Uterus (tissue), 4 donors: Measurements from ENCODE around the gene ABCB10. TPM values are rescaled to one million over a fixed set of nuclear protein-coding genes. Genes with fewer than 3 reads are reported as not detected.
A peak's percentile ranks its signal among the peaks of the same experiment; 100 is the strongest.
"Not testable (repeated sequence)": the region's sequence is repeated elsewhere in the genome, so short reads cannot be mapped to it uniquely, and the experiment has no call there.

Source experiments
- DNase-seq, 2 donors: peaks; one replicate each; pipeline ENCODE4 v3.0.0-alpha.2; 2019 to 2020
- H3K27ac ChIP-seq, 2 donors: fragments of 200-600 bp; sonication (generic); 1 replicate in 1 of 2; 2 replicates in 1 of 2; pipeline ENCODE4 v1.5.1; 2016 to 2018
- H3K27me3 ChIP-seq, 2 donors: fragments of 200-600 bp; sonication (generic); one replicate each; pipeline ENCODE4 v1.5.1; 2018 to 2019; ENCODE audit warnings: control low read depth in 1 of 2
- H3K36me3 ChIP-seq, 2 donors: fragments of 200-600 bp; sonication (generic); one replicate each; pipeline ENCODE4 v1.5.1; 2019; ENCODE audit warnings: control low read depth in 1 of 2
- H3K4me1 ChIP-seq, 2 donors: fragments of 200-600 bp; sonication (generic); one replicate each; pipeline ENCODE4 v1.5.1; 2018 to 2019; ENCODE audit warnings: control low read depth in 1 of 2
- H3K4me3 ChIP-seq, 2 donors: fragments of 200-600 bp; sonication (generic); 1 replicate in 1 of 2; 2 replicates in 1 of 2; pipeline ENCODE4 v1.5.1; 2018 to 2019; ENCODE audit warnings: mild to moderate bottlenecking in 1 of 2
- H3K9me3 ChIP-seq, 2 donors: fragments of 200-600 bp; sonication (generic); one replicate each; pipeline ENCODE4 v1.5.1; 2019; ENCODE audit warnings: control low read depth in 1 of 2
- POLR2A ChIP-seq, 2 donors: fragments of 450-650 bp; IDR thresholded peaks; one replicate each; pipeline ENCODE4 v1.6.1; 2016; ENCODE audit warnings: antibody characterized with exemption in 2 of 2, mild to moderate bottlenecking in 1 of 2, moderate library complexity in 1 of 2
- intact Hi-C: fragments of 100-400 bp; cut with DNase I; formaldehyde crosslinking; loops from one replicate; pipeline ENCODE4 v1.15.1; 2023; ENCODE audit warnings: low total_unique reads
- total RNA-seq, 4 donors: library from RNA; depleted of rRNA in 3 of 4; stranded (reverse); fragments of >200 nt in 3 of 4; gene quantifications; one replicate each; pipeline versions ENCODE4 v1.1.0 to v1.2.4, GENCODE V29; 2014 to 2023
- TF ChIP-seq, protein P1 (sequence below), 4 experiments: fragments of 200-600 bp in 2 of 4; fragments of 450-650 bp in 2 of 4; sonication (generic) in 2 of 4; IDR thresholded peaks; one replicate each; pipeline ENCODE4 v1.5.1; 2016 to 2019; ENCODE audit warnings: antibody characterized with exemption in 4 of 4, mild to moderate bottlenecking in 2 of 4, moderate library complexity in 1 of 4
- donor health status: DM: yes; HTN: yes; CAD: no.

ABCB10 gene
- total RNA-seq, 4 donors from 2014 or later, result 4.7 to 26.8 (median 15.4) TPM

DNA sequence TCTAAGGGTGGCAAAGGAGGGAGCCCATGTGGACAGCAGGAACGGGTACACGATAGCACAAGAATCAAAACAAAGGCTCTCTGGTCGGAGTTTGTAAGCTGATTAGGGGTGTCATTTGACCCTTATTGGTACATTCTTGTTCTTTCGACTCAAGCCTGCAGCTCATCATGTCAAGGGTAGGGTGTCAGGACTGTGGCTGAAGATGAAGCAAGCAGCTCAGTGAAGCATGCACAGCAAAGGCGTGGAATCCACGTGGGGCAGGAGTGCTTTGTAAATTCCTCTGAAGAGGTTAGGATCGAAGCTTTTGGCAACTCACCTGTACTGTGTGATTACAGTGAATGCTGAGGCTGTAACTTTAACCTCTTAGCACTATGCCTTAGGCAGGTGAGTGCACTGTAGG is 4.7 kb upstream of the ABCB10 start:
- no peaks in the 10 kb centered on the region for H3K4me1 ChIP-seq
- intact Hi-C loops, result no loop called here
- H3K9me3 ChIP-seq, result no peaks in the 10 kb centered on the region
- H3K36me3 ChIP-seq, result no peaks in the 10 kb centered on the region
- DNase-seq, result no peak
- TF ChIP-seq, protein P1, sequence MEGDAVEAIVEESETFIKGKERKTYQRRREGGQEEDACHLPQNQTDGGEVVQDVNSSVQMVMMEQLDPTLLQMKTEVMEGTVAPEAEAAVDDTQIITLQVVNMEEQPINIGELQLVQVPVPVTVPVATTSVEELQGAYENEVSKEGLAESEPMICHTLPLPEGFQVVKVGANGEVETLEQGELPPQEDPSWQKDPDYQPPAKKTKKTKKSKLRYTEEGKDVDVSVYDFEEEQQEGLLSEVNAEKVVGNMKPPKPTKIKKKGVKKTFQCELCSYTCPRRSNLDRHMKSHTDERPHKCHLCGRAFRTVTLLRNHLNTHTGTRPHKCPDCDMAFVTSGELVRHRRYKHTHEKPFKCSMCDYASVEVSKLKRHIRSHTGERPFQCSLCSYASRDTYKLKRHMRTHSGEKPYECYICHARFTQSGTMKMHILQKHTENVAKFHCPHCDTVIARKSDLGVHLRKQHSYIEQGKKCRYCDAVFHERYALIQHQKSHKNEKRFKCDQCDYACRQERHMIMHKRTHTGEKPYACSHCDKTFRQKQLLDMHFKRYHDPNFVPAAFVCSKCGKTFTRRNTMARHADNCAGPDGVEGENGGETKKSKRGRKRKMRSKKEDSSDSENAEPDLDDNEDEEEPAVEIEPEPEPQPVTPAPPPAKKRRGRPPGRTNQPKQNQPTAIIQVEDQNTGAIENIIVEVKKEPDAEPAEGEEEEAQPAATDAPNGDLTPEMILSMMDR (IDR thresholded peaks at IDR 0.05), result no peak
- no peak for TF ChIP-seq POLR2A (IDR thresholded peaks at IDR 0.05)
- H3K27me3 ChIP-seq, result no peaks in the 10 kb centered on the region
- peak overlapping the region in 1 of 2 donors; percentile 70 for H3K27ac ChIP-seq
- no peak overlapping the region for H3K4me3 ChIP-seq

- H3K27me3 ChIP-seq, result no peaks in the 10 kb centered on the region
- intact Hi-C loops, result no loop called here
Measured at GRCh38 chr1:229562686-229563085, 4.2 kb upstream of the ABCB10 start.

GRCh38 chr1:229561141-229561540 is 2.6 kb upstream of the ABCB10 start:
- Histone ChIP-seq H3K27me3 (no peaks in the 10 kb centered on the region), H3K27ac (no peak overlapping the region), H3K4me1 (peaks cover 0 to 7% of the 10 kb centered on the region in 2 donors), H3K4me3 (no peak overlapping the region), H3K36me3 (no peaks in the 10 kb centered on the region), H3K9me3 (no peaks in the 10 kb centered on the region)
- TF ChIP-seq, protein P1 (IDR thresholded peaks at IDR 0.05), result no peak
- no peak for TF ChIP-seq POLR2A (IDR thresholded peaks at IDR 0.05)
- DNase-seq, result no peak
- intact Hi-C loops, result no loop called here

More at GRCh38 chr1:229562686-229563085, 4.2 kb upstream of the ABCB10 start:
- DNase-seq, result no peak
- H3K4me3 ChIP-seq, result no peak overlapping the region
- no peaks in the 10 kb centered on the region for H3K9me3 ChIP-seq
- TF ChIP-seq, protein P1 (IDR thresholded peaks at IDR 0.05), result no peak
- no peak for TF ChIP-seq POLR2A (IDR thresholded peaks at IDR 0.05)
- no peaks in the 10 kb centered on the region for H3K36me3 ChIP-seq
- H3K27ac ChIP-seq, result peak overlapping the region in 1 of 2 donors; percentile 70
- no peaks in the 10 kb centered on the region for H3K4me1 ChIP-seq

DNA sequence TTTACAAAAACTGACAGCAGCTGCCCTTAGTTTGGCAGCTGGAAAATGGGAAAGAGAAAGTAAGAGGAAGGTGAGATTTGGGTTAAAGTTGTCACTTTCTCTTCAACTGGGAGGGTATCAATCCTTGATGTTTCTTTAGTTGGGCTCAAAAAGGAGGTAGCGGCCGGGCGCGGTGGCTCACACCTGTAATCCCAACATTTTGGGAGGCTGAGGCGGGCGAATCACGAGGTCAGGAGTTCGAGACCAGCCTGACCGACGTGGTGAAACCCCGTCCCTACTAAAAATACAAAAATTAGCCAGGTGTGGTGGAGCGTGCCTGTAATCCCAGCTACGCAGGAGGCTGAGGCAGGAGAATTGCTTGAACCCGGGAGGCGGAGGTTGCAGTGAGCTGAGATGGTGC is 1.6 kb upstream of the ABCB10 start:
- H3K9me3 ChIP-seq, intact Hi-C loops, H3K27me3 ChIP-seq, H3K36me3 ChIP-seq, DNase-seq, H3K27ac ChIP-seq, H3K4me3 ChIP-seq, H3K4me1 ChIP-seq: not testable (repeated sequence)

- Histone ChIP-seq H3K4me3 (peak overlapping the region; percentile 42 to 61), H3K27ac (peak overlapping the region; percentile 82 to 86)
- peak in 1 of 2 donors; percentile 24 for DNase-seq
- H3K36me3 ChIP-seq, H3K9me3 ChIP-seq, H3K4me1 ChIP-seq, H3K27me3 ChIP-seq: not testable (repeated sequence)
- intact Hi-C loops, result loop anchor here (5.0 kb wide), 1 partner anchor 68 kb away; the partner anchor contains the start of genes TAF5L and URB2
Measured at GRCh38 chr1:229559336-229559801, 862 bp upstream of the ABCB10 start.

DNA sequence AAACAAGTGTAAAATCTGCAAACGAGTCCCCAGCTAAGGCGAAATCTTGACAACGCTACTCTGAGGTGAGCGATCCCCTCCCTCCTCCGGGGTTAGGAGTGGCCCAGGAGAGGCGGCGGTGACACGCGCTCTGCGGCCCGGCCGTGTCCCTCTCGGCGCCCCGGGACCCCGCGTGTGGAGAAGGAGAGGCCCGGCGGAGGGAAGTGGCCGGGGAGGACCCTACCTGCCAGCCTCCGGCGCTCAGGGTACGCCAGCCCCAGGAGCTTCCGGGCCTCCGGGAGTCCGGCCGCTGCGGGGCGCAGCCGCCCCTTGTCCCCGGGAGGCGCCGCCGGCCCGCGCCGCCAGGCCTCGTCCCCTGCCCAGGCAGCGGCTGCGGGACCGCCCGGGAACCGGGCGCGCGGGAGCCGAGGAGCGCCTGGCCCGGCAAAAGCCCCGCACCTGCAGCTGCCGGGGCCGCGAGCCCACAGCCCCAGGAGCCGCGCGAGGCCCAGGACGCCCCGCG is 543 bp downstream of the ABCB10 start:
- no peaks in the 10 kb centered on the region for H3K9me3 ChIP-seq
- no peaks in the 10 kb centered on the region for H3K36me3 ChIP-seq
- H3K27ac ChIP-seq, result peak overlapping the region; percentile 82 to 86
- DNase-seq, result peak in 1 of 2 donors; percentile 37
- no peaks in the 10 kb centered on the region for H3K27me3 ChIP-seq
- H3K4me1 ChIP-seq, result peaks cover 0 to 9% of the 10 kb centered on the region in 2 donors
- intact Hi-C loops, result loop anchor here (5.0 kb wide), 1 partner anchor 69 kb away; the partner anchor contains the start of genes TAF5L and URB2
- TF ChIP-seq, protein P1 (IDR thresholded peaks at IDR 0.05), result peak in 1 of 4 experiments; percentile 6
- no peak for TF ChIP-seq POLR2A (IDR thresholded peaks at IDR 0.05)
- H3K4me3 ChIP-seq, result peak overlapping the region; percentile 42 to 61
